Measurements from ENCODE around the gene DNAH8.

DNAH8 gene

GRCh38 chr6:39072830-39073229, 357.7 kb downstream of the DNAH8 start:
- Mint-ChIP-seq H3K27me3 (peaks cover 5 to 29% of the 10 kb centered on the region in 2 donors), H3K27ac (no peak overlapping the region), H3K9me3 (no peaks in the 10 kb centered on the region), H3K4me1 (ENCODE audit: low read depth in 2 of 2) (peaks cover 0 to 2% of the 10 kb centered on the region in 2 donors), H3K36me3 (ENCODE audit: insufficient read depth) (no peaks in the 10 kb centered on the region), H3K4me3 (no peak overlapping the region)
- no peak for DNase-seq
- no peak for ATAC-seq (replicated peaks)

GRCh38 chr6:39073471-39074355, 358.6 kb downstream of the DNAH8 start:
- no peaks in the 10 kb centered on the region for H3K36me3 Mint-ChIP-seq (ENCODE audit: insufficient read depth)
- H3K4me1 Mint-ChIP-seq (ENCODE audit: low read depth in 2 of 2): peaks cover 0 to 2% of the 10 kb centered on the region in 2 donors
- peaks cover 5 to 23% of the 10 kb centered on the region in 2 donors for H3K27me3 Mint-ChIP-seq
- no peak for ATAC-seq (replicated peaks)
- H3K27ac Mint-ChIP-seq: no peak overlapping the region
- DNase-seq: no peak
- H3K4me3 Mint-ChIP-seq: no peak overlapping the region
- no peaks in the 10 kb centered on the region for H3K9me3 Mint-ChIP-seq

- ATAC-seq (replicated peaks) (no peak), DNase-seq (no peak)
- no peaks in the 10 kb centered on the region for H3K9me3 Mint-ChIP-seq
- H3K4me3 Mint-ChIP-seq: no peak overlapping the region
- peaks cover 0 to 2% of the 10 kb centered on the region in 2 donors for H3K4me1 Mint-ChIP-seq (ENCODE audit: low read depth in 2 of 2)
- peaks cover 5 to 16% of the 10 kb centered on the region in 2 donors for H3K27me3 Mint-ChIP-seq
- H3K27ac Mint-ChIP-seq: no peak overlapping the region
- no peaks in the 10 kb centered on the region for H3K36me3 Mint-ChIP-seq (ENCODE audit: insufficient read depth)
These were observed 359.4 kb downstream of the DNAH8 start for GRCh38 chr6:39074486-39074885.

- no peak for ATAC-seq (replicated peaks)
- H3K27me3 Mint-ChIP-seq: peaks cover 5 to 16% of the 10 kb centered on the region in 2 donors
- H3K4me3 Mint-ChIP-seq: no peak overlapping the region
- no peaks in the 10 kb centered on the region for H3K9me3 Mint-ChIP-seq
- H3K27ac Mint-ChIP-seq: no peak overlapping the region
- DNase-seq: no peak
- H3K36me3 Mint-ChIP-seq (ENCODE audit: insufficient read depth): no peaks in the 10 kb centered on the region
- peaks cover 0 to 2% of the 10 kb centered on the region in 2 donors for H3K4me1 Mint-ChIP-seq (ENCODE audit: low read depth in 2 of 2)
These were observed 360.0 kb downstream of the DNAH8 start for GRCh38 chr6:39075010-39075686.

GRCh38 chr6:39075807-39076622, 360.9 kb downstream of the DNAH8 start:
- Mint-ChIP-seq H3K4me3 (no peak overlapping the region), H3K27ac (no peak overlapping the region), H3K36me3 (ENCODE audit: insufficient read depth) (no peaks in the 10 kb centered on the region), H3K9me3 (no peaks in the 10 kb centered on the region), H3K27me3 (peaks cover 5 to 16% of the 10 kb centered on the region in 2 donors), H3K4me1 (ENCODE audit: low read depth in 2 of 2) (peaks cover 0 to 2% of the 10 kb centered on the region in 2 donors)
- DNase-seq: no peak
- no peak for ATAC-seq (replicated peaks)

GRCh38 chr6:39076623-39077535, 361.8 kb downstream of the DNAH8 start:
- ATAC-seq (replicated peaks): no peak
- no peaks in the 10 kb centered on the region for H3K9me3 Mint-ChIP-seq
- no peak overlapping the region for H3K27ac Mint-ChIP-seq
- DNase-seq: no peak
- H3K36me3 Mint-ChIP-seq (ENCODE audit: insufficient read depth): no peaks in the 10 kb centered on the region
- H3K4me3 Mint-ChIP-seq: no peak overlapping the region
- peaks cover 5 to 16% of the 10 kb centered on the region in 2 donors for H3K27me3 Mint-ChIP-seq
- peaks cover 0 to 2% of the 10 kb centered on the region in 2 donors for H3K4me1 Mint-ChIP-seq (ENCODE audit: low read depth in 2 of 2)

GRCh38 chr6:39077882-39078594, 362.9 kb downstream of the DNAH8 start:
- DNase-seq: no peak
- Mint-ChIP-seq H3K4me1 (ENCODE audit: low read depth in 2 of 2) (peaks cover 0 to 2% of the 10 kb centered on the region in 2 donors), H3K4me3 (no peak overlapping the region), H3K9me3 (no peaks in the 10 kb centered on the region), H3K27ac (no peak overlapping the region), H3K36me3 (ENCODE audit: insufficient read depth) (no peaks in the 10 kb centered on the region), H3K27me3 (peaks cover 5 to 15% of the 10 kb centered on the region in 2 donors)
- ATAC-seq (replicated peaks): no peak

- DNase-seq (no peak), ATAC-seq (replicated peaks) (no peak)
- H3K36me3 Mint-ChIP-seq (ENCODE audit: insufficient read depth): no peaks in the 10 kb centered on the region
- no peak overlapping the region for H3K4me3 Mint-ChIP-seq
- H3K4me1 Mint-ChIP-seq (ENCODE audit: low read depth in 2 of 2): peaks cover 0 to 2% of the 10 kb centered on the region in 2 donors
- no peaks in the 10 kb centered on the region for H3K9me3 Mint-ChIP-seq
- peaks cover 9 to 15% of the 10 kb centered on the region in 2 donors for H3K27me3 Mint-ChIP-seq
- H3K27ac Mint-ChIP-seq: no peak overlapping the region
These were observed 363.6 kb downstream of the DNAH8 start for GRCh38 chr6:39078695-39079094.

- no peak overlapping the region for H3K27ac Mint-ChIP-seq
- no peaks in the 10 kb centered on the region for H3K36me3 Mint-ChIP-seq (ENCODE audit: insufficient read depth)
- DNase-seq (no peak), ATAC-seq (replicated peaks) (no peak)
- H3K4me3 Mint-ChIP-seq: no peak overlapping the region
- H3K9me3 Mint-ChIP-seq: no peaks in the 10 kb centered on the region
- H3K4me1 Mint-ChIP-seq (ENCODE audit: low read depth in 2 of 2): peaks cover 0 to 2% of the 10 kb centered on the region in 2 donors
- H3K27me3 Mint-ChIP-seq: peaks cover 11 to 18% of the 10 kb centered on the region in 2 donors
These were observed 364.4 kb downstream of the DNAH8 start for GRCh38 chr6:39079197-39080125.

All from effector memory CD8-positive, alpha-beta T cell (primary cell).